Anterior cingulate cortex (tissue), 58 donors: ENCODE results near the gene CPSF6.
"Not testable (repeated sequence)": the region's sequence is repeated elsewhere in the genome, so short reads cannot be mapped to it uniquely, and the experiment has no call there.

Source experiments
- DNase-seq, 58 donors: peaks; one replicate each; lab custom pipeline; 2025; lab: John Stamatoyannopoulos, UW

Gene CPSF6

DNA sequence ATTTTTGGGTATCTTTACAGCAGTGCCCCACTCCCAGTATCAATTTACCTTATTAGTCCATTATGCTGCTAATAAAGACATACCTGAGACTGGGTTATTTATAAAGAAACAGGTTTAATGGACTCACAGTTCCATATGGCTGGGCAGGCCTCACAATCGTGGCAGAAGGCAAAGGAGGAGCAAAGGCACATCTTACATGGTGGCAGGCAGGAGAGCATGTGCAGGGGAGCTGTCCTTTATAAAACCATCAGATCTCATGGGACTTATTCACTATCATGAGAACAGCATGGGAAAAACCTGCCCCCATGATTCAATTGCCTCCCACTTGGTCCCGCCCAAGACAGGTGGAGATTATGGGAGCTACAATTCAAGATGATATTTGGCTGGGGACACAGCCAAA, 77.9 kb downstream of the CPSF6 start:
- not testable (repeated sequence) for DNase-seq

DNA sequence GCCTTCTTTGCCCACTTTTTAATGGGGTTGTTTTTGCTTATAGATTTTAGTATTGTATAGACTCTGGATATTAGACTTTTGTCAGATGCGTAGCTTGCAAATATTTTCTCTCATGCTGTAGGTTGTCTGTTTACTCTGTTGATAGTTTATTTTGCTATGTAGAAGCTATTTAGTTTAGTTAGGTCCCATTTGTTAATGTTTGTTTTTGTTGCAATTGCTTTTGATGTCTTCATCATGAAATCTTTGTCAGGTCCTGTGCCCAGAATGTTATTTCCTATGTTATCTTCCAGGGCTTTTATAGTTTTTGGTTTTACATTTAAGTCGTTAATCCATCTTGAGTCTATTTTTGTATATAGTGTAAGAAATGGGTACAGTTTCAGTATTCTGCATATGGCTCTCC, 78.9 kb downstream of the CPSF6 start:
- no peak for DNase-seq

DNA sequence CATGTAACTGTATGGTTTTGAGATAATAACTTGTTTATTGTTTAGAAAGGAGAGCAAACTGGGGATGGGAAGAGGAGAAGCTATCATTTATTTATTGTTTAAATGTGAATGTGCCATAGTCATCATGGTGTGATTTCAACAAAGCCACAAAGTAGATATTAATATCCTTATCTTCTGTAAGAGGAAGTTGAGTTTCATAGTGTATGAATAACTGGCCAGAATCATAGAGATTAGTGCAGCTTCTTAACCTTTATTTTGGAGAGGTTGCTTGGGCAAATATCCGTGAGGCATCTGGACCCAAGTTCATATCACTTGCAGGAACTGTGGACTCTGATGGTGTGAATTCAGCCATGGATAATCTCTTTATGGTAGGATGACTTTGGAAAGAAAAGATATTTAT, 82.0 kb downstream of the CPSF6 start:
- DNase-seq = no peak
